Measurements from ENCODE around the gene KRT74. TPM values are rescaled to one million over a fixed set of nuclear protein-coding genes. Genes with fewer than 3 reads are reported as not detected.
A peak's percentile ranks its signal among the peaks of the same experiment; 100 is the strongest.

The KRT74 gene
- total RNA-seq, 2 donors from 2014 or later: not detected

DNA sequence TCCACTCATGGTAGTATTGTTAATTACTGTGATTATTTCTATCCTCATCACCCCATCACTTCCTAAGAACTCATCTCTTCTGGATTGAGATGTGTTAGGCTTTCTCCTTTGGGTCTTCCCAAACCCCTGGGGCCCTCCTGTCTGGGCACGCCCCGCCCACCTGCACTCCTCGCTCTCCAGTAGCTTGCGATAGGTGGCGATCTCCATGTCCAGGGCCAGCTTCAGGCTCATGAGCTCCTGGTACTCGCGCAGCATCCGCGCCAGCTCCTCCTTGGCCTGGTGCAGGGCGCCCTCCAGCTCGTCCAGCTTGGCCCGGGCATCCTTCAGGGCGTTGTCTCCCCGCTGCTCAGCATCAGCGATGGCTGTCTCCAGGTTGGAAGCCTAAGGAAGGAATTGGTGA, 27.5 kb downstream of the KRT74 start:
- DNase-seq: no peak
- intact Hi-C loops (cut with DNase I, micrococcal nuclease): no loop called here
- no peak for ATAC-seq

DNA sequence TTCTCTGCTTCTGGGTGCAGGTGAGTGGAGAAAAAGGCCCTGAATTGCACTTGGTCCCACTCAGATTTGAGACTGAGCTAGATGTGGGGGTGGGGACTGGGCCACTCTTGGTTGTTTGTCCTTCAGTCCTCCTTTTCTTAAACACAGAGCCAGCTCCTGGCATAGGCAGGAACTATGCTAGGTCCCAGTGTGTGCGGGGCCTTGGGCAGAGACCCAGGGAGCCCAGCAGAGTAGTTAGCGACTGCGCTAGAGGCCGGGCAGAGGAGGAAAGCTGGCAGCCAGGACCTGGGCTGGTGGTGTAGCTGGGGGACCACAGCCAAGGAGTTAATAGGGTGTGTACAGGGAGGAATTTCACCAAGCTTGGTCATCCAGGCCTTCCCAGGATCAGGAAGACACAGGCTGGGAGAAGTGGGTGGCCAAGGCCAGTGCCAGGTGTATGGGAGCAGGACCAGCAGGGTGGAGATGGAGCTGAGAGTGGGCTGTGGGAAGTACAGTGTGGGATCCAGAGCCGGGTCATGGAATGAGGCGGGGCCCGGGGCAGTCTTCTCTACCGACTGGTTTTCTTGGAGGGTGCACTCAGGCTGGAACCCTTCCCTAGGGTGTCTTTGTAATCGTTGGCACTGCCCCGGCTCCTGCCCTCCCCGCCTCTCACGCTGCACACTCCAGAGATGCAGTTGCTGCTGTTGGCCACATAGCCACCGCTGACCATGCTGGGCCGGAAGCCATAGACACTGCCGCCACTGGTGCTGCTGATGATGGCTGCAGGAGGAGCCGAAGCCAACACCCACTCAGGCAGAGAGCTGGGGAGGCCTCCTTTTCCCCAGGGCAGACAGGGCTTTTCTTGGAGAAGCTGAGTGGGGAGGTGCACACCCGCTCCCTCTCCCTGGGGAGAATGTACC, 29.4 kb downstream of the KRT74 start:
- DNase-seq (no peak), ATAC-seq (no peak)
- intact Hi-C loops (cut with DNase I, micrococcal nuclease): no loop called here

DNA sequence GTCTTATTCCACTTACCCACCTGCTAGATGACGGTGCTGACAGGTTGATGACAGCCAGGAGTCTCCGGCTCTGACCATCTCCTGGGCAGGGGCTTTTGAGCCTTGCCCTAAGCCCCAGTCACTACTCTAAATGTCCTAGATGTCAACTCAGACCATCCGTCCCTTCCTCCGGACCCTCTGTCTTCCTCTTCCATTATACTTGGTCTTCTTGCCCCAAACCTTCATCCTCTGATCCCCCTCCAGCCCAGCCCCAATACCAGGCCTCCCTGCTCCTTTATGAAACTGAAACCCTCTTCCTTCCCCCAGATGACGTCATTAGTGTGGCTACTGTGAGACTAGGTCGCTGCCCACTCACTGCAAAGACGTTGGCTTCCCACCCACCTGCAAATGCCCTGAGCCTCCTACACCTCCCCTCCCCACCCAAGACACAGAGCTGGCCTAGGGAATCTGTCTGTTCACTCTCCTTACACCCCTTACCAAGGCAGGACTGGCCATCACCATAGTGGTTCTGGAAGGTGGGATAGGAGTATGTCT, 30.8 kb downstream of the KRT74 start:
- ATAC-seq: no peak
- intact Hi-C loops (cut with DNase I, micrococcal nuclease): no loop called here

DNA sequence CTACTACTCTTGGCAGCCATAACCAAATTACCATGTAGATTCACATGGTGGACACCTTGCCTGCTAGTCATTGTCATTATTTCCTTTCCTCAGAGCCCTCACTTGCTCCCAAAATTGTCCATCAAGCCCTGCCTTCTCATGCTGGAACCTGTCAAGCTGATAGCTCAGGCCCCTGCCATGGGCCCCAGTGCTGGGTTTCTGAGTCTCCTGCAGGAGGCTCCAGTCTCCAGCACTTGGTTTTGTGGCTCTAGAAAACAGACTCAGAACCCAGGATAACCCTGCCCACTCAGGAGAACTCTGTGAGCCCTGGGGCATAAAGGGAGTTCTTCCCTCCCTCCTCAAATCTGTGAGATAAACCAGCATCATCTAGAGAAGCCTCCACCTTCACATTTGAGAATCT, 31.5 kb downstream of the KRT74 start:
- DNase-seq (no peak), ATAC-seq (no peak)
- intact Hi-C loops (cut with DNase I, micrococcal nuclease): no loop called here

More for the DNA sequence above, 30.8 kb downstream of the KRT74 start:
- no peak for DNase-seq

DNA sequence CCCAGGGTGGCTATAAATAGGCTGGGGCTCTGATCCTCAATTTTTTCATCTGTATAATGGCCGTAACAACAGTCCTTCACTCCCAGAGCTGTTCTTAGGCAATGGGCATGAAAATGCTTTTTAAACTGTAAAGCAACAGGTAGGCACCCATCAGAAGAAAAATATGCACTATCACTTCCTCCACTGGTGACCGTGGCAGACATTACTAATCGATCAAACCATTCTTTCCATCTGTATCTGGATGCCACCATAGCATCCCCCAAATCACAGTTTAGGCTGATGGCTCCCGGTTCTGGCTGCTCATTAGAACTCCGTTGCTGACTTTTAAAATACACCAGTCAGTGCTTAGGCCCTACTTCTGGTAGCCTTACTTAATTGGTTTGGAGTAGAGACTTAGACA, 31.9 kb downstream of the KRT74 start:
- DNase-seq (no peak), ATAC-seq (no peak)
- intact Hi-C loops (cut with DNase I, micrococcal nuclease): no loop called here

DNA sequence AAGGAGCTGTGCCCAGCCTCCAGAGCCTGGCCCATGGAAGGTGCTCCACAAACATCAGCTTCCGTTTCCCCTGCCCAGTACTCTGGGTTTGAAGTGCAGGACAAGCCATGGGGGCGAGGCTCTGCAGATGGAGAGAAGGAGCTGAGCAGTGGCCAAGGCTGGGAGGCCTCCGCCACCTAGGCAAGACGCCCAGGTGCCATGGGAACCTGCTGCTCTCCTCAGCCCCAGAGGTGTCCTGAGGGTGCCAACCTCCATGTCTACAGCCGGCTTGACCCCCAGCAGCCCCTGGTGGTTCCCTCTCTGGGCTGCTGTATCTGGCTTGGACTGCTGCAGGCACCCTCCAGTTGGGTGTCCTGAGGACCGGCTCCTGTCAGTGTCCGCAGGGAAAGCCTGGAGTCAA, 33.1 kb downstream of the KRT74 start:
- ATAC-seq: no peak
- no peak for DNase-seq
- intact Hi-C loops (cut with DNase I, micrococcal nuclease): no loop called here

DNA sequence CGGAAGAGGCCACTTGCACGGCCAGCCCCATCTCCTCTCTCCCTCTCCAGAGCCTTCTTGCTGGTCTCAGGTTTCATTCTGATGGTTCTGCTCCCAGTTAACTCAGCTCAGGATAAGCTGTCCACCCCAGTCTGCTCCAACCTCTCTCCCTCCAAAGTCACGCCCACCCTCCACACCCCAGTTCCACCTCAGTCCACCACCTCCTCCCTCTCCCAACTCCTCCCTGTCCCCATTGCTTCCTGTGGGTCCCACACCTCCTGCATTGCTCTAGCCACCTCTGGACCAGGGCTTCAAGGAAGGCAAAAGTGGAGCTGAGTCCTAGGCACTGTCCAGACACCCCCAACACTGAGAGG, 33.8 kb downstream of the KRT74 start:
- DNase-seq (no peak), ATAC-seq (no peak)
- intact Hi-C loops (cut with DNase I, micrococcal nuclease): no loop called here

DNA sequence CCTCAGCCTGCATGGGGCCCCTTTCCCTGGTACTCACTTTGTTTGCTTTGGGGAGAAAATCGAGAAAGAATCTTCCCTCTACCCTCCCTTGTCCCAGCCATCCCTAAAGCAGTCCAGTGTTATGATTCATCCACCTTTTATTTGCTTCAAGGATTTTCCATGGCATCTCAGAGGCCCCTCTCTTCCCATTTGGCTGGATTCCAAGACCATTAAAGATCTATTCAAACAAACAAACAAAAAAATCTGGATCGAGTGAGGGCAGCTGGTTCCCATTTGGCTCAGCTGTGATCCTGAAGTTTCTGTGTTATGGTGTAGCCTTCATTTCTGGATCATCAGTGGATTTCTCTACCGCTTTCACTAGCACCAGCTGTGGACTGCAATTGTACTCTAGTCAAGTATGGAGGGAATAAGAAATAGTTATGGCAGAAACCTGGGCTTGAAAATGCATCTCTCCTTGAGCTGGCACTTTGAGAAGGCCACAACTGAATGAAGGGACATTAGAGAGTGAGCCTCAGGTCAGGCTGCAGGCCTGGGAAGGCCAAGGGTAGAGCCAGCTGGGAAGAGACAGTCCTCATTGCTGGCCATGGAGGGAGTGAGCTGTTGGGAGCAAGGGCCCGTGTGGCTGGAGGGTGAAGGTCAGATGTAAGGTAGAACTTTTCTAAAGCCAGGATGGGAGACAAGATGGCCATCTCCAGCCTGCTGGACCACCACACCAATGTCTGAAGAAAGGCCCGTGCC, 34.4 kb downstream of the KRT74 start:
- intact Hi-C loops (cut with DNase I, micrococcal nuclease): no loop called here
- ATAC-seq (no peak), DNase-seq (no peak)

DNA sequence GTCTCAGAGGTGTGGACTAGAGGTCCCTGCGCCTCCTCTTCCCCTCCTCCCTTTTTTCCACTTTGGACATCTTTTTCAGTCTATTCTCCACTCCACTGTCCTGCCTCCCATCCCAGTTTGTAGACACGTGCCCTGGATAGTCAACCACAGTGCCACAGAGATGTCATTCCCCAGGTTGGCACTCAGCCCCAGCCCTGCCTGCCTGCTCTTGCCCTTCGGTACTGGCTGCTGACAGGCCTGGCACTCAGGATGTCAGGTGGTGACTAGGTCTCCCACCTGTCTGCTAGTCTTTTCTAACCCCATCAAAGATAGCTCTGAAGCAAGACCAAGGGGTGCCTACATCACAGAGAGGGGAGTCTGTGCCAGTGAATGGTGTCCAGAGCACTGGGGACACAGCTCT, 36.5 kb downstream of the KRT74 start:
- no peak for ATAC-seq
- no peak for DNase-seq
- intact Hi-C loops (cut with DNase I, micrococcal nuclease): no loop called here

DNA sequence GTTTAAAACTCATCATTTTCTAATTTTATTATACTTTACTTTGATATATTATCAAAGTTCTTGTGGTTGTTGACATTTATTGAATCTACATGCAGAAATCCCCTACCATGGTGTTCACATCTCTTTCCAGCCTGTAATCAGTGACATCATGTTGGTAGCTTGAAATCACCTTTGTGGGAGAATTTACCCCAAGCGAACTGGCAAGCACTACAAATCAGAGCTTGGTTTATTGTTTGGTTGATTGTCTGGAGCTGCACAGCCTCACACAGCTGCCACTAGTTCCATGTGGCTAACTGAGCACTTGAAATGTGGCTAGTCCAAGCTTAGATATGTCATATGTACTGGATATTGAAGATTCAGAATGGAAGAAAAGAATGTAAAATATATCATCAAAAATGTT, 38.1 kb downstream of the KRT74 start:
- intact Hi-C loops (cut with DNase I, micrococcal nuclease): no loop called here
- no peak for DNase-seq
- ATAC-seq: no peak

DNA sequence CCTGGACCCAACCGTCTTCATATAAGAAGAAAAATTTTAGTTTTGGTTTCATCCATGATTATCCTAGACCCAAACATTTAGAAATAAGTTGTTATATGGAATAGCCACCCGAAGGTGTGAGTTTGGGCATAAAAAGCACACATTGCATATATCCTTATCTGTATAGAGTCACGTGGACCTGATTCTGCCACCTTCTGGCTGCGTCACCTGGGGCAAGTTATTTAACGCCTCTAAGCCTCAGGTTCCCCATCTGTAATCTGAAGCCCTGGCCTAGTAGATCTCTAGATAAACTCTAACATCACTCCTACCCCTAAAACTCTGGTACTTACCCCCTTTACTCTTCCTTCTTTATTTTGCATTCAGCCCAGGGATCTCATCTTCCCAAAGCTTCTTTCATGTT, 39.2 kb downstream of the KRT74 start:
- peak; percentile 61 for ATAC-seq
- peak in 1 of 2 donors; percentile 49 for DNase-seq
- intact Hi-C loops (cut with DNase I, micrococcal nuclease): no loop called here

DNA sequence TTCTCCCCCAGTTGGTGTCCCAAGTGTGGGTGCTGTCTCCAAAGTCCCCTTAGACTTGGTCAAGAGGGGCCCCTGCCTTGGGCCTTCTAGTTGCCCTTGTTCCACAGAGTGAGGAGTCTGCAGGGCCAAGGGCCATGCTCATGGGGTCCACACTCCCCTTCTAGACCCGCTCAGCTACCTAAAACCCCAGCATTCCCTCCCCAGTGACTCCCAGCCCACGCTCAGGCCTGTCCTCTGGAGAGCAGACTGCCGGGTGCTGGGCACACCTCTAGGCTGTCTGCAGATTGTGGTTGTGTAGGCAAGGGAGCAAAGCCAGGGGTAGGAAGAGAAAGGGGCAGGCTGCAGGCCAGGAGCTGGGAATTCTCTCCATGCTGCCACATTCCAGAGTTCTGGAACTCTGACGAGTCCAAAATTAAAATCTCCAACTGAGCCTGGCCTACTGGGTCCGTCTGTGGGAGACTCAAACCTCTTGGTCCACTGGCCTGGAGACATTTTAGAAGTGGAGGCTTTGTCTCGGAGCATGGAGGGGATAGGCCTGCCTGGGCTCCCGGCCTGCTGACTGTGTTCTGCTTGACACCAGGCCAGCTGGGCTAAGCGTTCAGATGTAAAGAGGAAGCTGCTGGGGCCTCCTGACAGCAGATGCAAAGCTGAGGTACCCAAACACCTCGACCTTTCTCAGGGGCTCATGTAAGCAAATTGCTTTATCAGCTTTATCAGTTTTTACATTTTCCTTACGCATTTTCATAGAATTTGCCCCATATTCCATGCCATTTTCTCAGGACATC, 39.8 kb downstream of the KRT74 start:
- intact Hi-C loops (cut with DNase I, micrococcal nuclease): no loop called here
- no peak for ATAC-seq
- peak in 1 of 2 donors; percentile 10 for DNase-seq

DNA sequence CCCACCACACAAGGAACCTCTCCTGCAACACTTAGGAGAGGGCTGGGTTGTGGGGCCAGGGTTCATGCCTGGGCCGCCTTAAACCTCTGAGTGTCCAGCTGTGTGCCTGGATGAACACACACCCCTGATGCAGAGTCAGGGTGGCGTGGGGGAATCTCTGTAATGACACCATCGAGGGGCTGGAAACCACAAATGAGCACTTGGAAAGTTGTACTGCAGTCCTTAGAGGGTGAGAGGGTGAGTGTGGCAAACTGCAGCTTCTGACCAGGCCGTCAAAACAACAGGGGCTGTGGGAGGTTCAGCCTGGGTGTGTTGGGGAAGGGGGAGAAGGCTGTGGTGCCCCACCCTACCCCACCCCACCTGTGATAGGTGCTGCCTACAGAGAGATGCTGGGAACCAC, 41.0 kb downstream of the KRT74 start:
- no peak for ATAC-seq
- DNase-seq: no peak
- intact Hi-C loops (cut with DNase I, micrococcal nuclease): no loop called here

DNA sequence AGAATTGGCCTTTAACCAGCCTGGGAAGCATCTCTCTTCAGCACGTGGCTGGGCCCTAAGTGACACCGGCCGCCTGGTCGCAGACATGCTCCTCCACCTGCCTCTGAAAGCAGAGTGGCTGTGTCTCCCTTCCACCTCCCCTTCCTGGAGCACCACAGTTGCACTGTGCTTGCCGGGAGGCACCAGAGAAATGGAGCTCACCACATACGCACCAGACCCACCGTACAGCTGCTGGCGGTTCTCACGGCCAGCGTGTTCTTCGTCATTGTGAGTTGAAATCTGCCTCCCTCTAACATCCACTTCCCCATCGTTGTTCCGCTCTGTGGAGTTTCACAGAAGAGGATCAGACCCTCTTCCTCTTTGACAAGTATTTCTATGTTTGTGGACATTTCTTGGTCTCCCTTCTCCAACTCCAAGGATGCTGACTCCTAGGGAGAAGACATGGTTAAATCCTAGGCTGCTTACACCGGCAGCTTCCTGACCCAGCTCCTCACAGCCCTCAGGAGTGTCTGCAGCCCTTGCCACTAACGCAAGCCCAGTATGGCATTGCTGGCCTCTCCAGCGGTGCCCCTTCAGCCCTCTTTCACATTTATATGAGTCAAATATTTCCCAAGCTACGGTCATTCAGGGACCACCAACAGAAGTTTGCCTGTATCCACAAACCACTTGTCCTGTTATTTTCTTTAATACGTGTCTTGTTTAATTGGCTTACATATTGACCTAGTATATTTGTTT, 41.9 kb downstream of the KRT74 start:
- ATAC-seq (no peak), DNase-seq (no peak)
- intact Hi-C loops (cut with DNase I, micrococcal nuclease): no loop called here

DNA sequence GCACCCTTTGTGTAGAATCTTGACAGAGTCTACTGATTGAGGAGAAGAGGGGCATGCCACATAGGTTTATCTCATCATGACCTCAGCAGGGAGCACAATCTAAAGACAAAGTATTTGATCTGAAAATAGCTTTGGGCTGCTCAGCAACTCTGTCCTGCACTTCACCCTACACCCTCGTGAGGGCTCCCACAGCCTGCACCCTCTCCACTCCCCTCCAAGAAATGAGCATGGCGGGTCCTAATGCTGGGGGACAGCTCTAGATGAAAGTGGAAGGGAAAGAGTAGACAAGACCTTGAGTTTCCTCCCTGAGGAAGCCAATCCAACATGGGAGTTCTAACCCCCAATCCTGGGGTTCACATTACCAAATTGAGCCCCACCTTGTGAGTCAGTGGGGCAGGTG, 42.7 kb downstream of the KRT74 start:
- DNase-seq: no peak
- no peak for ATAC-seq
- intact Hi-C loops (cut with DNase I, micrococcal nuclease): no loop called here

DNA sequence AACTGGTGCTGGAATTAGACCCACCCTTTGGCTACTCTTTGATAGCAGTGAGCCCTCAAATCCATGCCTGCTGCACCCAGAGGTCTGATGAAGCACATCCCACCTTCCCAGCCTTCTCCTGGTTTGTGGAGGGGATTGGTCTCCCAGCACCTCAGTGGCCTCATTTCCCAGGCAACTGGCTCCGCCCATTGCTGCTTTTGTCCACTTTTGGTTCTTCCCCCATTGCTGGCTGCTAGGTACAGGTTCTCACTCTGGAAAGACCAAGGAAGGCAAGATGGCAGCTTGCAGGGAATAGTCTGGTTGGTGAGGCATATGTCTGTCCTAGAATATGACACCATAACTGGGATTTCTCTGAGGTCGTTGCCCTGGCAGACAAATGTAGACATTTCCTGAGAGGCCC, 43.3 kb downstream of the KRT74 start:
- ATAC-seq: no peak
- intact Hi-C loops (cut with DNase I, micrococcal nuclease): no loop called here
- DNase-seq: no peak

DNA sequence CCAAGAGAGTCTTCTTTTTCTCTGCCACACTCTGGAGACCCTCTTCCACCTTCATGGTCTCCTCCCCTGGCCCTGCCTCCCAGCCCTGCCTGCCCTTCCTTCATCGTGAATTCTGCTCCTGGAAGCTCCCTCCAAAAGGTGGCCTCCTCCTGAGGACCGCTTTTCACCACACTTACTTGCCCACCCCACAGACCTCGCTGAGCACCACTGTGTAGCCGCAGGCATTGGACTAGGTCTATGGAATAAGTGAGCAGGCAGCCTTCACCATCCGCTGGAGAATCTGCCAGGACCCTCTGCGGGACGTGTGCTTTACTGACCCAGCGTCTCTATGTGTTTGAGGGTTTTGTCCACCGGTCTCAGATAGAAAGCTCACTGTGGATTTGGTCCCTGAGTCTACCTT, 43.8 kb downstream of the KRT74 start:
- no peak for DNase-seq
- intact Hi-C loops (cut with DNase I, micrococcal nuclease): no loop called here
- ATAC-seq: no peak

DNA sequence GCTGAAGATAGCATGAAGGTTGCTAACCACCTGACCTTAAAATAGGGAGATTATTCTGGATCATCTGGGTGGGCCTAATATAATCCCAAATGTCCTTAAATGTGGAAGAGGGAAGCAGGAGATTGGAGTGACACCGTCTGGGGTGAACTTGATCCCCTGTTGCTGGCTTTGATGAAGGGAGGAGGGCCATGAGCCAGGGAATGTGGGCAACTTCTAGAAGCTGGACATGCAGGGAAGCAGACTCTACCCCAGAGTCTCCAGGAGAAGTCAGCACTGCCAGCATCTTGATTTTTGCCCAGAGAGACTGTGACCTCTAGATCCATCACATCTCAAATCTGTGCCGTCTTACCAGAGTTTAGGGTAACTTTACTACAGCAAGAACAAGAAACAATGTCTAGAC, 44.2 kb downstream of the KRT74 start:
- ATAC-seq (no peak), DNase-seq (no peak)
- intact Hi-C loops (cut with DNase I, micrococcal nuclease): no loop called here

DNA sequence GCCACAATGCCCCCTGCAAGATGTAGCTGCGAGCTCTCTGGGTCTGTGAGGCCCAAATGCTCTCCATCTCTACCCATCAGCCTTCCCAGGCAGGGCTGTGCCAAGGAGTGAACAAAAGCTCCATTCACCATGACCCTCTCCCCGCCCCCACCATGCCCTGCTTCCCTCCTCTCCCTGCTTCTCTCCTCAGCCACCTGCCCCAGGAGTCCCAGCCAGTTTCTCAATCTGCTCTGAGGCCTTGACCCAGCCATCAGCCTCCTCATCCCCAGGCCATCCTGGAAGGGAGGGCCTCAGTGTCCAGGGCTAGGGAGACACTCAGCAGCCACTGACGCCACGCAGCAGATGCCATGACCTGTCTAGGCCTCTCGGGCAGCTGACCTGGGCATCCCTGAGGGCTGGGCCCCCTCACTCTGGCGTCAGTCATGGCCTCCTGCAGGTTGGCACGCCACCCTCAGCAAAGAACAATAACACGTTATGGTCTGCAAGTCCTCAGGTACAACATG, 45.0 kb downstream of the KRT74 start:
- ATAC-seq (no peak), DNase-seq (no peak)
- intact Hi-C loops (cut with DNase I, micrococcal nuclease): no loop called here
